SK-N-SH (cell line): Measurements from ENCODE around the gene TBL2. TPM values are rescaled to one million over a fixed set of nuclear protein-coding genes. Genes with fewer than 3 reads are reported as not detected.

Source experiments
- CTCF ChIA-PET: fragments of 300-600, 350-600 bp; formaldehyde crosslinking; extraction: SDS; loops from one replicate; lab custom pipeline; 2021; lab: Yijun Ruan, JAX
- POLR2A ChIA-PET: fragments of 350-600 bp; sonication (Branson Sonifier 250); formaldehyde crosslinking; extraction: SDS; loops from one replicate; lab custom pipeline; 2020; ENCODE audit warnings: antibody characterized with exemption, inconsistent platforms; lab: Yijun Ruan, JAX
- DNase-seq: peaks from one replicate; pipeline ENCODE4 v3.0.0; 2012
- H2AFZ ChIP-seq: fragments of 200-600 bp; sonication (generic); 2 replicates; pipeline ENCODE4 v1.8.1; 2016; ENCODE audit warnings: antibody characterized with exemption, mild to moderate bottlenecking, low read depth
- H3F3A ChIP-seq: fragments of 200-600 bp; sonication (generic); replicated peaks from 2 replicates; pipeline ENCODE3; 2016; ENCODE audit warnings: antibody characterized with exemption, mild to moderate bottlenecking; ENCODE audit not compliant: insufficient read depth
- H3K27ac ChIP-seq, 2 experiments: fragments of 200-500 bp in 1 of 2; fragments of 200-600 bp in 1 of 2; sonication (Bioruptor generic) in 1 of 2; sonication (generic), shearing (Covaris generic) in 1 of 2; 2 replicates each; pipeline versions ENCODE4 v1.5.1 to v1.6.1; 2014 to 2016; ENCODE audit warnings: low read depth in 2 of 2, inconsistent platforms in 1 of 2, low read length in 1 of 2, mild to moderate bottlenecking in 1 of 2, mixed read lengths in 1 of 2
- H3K27me3 ChIP-seq: fragments of 200-600 bp; sonication (generic), shearing (Covaris generic); 2 replicates; pipeline ENCODE4 v1.6.1; 2016; ENCODE audit warnings: mixed run types; ENCODE audit not compliant: insufficient read depth
- H3K36me3 ChIP-seq, 2 experiments: fragments of 200-500 bp in 1 of 2; fragments of 200-600 bp in 1 of 2; sonication (Bioruptor generic) in 1 of 2; sonication (generic) in 1 of 2; replicated peaks in 1 of 2; 2 replicates each; pipeline versions ENCODE3 to v1.5.1; 2014 to 2016; ENCODE audit warnings: low read length in 1 of 2, mild to moderate bottlenecking in 1 of 2; ENCODE audit not compliant: insufficient read depth in 2 of 2, control insufficient read depth in 1 of 2
- H3K4me1 ChIP-seq, 2 experiments: fragments of 200-500 bp in 1 of 2; fragments of 200-600 bp in 1 of 2; sonication (Bioruptor generic) in 1 of 2; sonication (generic), shearing (Covaris generic) in 1 of 2; 2 replicates each; pipeline versions ENCODE4 v1.5.1 to v1.6.1; 2014 to 2016; ENCODE audit warnings: low read depth in 1 of 2, low read length in 1 of 2, mixed run types in 1 of 2; ENCODE audit not compliant: insufficient read depth in 2 of 2, control insufficient read depth in 1 of 2
- H3K4me2 ChIP-seq: fragments of 200-600 bp; sonication (generic), shearing (Covaris generic); 2 replicates; pipeline ENCODE4 v1.6.1; 2017; ENCODE audit warnings: mixed run types
- H3K4me3 ChIP-seq, 2 experiments: fragments of 200-500 bp in 1 of 2; fragments of 200-600 bp in 1 of 2; sonication (Bioruptor generic) in 1 of 2; sonication (generic), shearing (Covaris generic) in 1 of 2; 2 replicates each; pipeline versions ENCODE4 v1.5.1 to v1.8.1; 2014 to 2016; ENCODE audit warnings: low read depth in 2 of 2, inconsistent platforms in 1 of 2, low read length in 1 of 2, mild to moderate bottlenecking in 1 of 2, mixed read lengths in 1 of 2, moderate library complexity in 1 of 2
- H3K79me2 ChIP-seq: fragments of 200-600 bp; sonication (generic); 2 replicates; pipeline ENCODE4 v1.8.1; 2017; ENCODE audit warnings: mild to moderate bottlenecking; ENCODE audit not compliant: insufficient read depth
- H3K9ac ChIP-seq: fragments of 200-600 bp; sonication (generic); 2 replicates; pipeline ENCODE4 v1.6.1; 2017; ENCODE audit warnings: mixed run types
- H3K9me2 ChIP-seq: fragments of 200-600 bp; sonication (generic); 2 replicates; pipeline ENCODE4 v1.6.1; 2017; ENCODE audit warnings: mixed run types
- H3K9me3 ChIP-seq: fragments of 200-600 bp; sonication (generic); 2 replicates; pipeline ENCODE4 v1.6.1; 2017; ENCODE audit warnings: mixed run types, mild to moderate bottlenecking, moderate library complexity
- H4K20me1 ChIP-seq: fragments of 200-600 bp; sonication (generic); 2 replicates; pipeline ENCODE4 v1.6.1; 2017; ENCODE audit warnings: mild to moderate bottlenecking, mixed run types; ENCODE audit not compliant: insufficient read depth
- EP300 ChIP-seq, 2 experiments: IDR thresholded peaks; 2 replicates each; pipeline versions ENCODE4 v1.4.0 to v1.6.1; 2012; ENCODE audit warnings: borderline replicate concordance in 1 of 2, low read depth in 1 of 2, low read length in 1 of 2
- EZH2phosphoT487 ChIP-seq: fragments of 200-600 bp; sonication (generic); IDR thresholded peaks from 2 replicates; pipeline ENCODE4 v1.6.1; 2017; ENCODE audit warnings: low read depth, mixed run types, mild to moderate bottlenecking, antibody characterized with exemption, moderate library complexity, borderline replicate concordance
- FOSL2 ChIP-seq: IDR thresholded peaks from 2 replicates; pipeline ENCODE4 v1.4.0; 2012; ENCODE audit warnings: low read depth, mild to moderate bottlenecking, moderate library complexity, borderline replicate concordance
- GATA2 ChIP-seq: sonication (generic); formaldehyde crosslinking; IDR thresholded peaks from 2 replicates; pipeline ENCODE4 v1.5.0; 2020; ENCODE audit warnings: mild to moderate bottlenecking, missing genetic modification reagents
- JUND ChIP-seq: IDR thresholded peaks from 2 replicates; pipeline ENCODE4 v1.4.0; 2012
- MAX ChIP-seq: IDR thresholded peaks from 2 replicates; pipeline ENCODE4 v1.4.0; 2012; ENCODE audit warnings: low read depth
- MXI1 ChIP-seq: IDR thresholded peaks from 2 replicates; pipeline ENCODE4 v1.6.1; 2012; ENCODE audit warnings: mild to moderate bottlenecking, low read depth, low read length, improper control_type of control experiment
- RXRA ChIP-seq: IDR thresholded peaks from 2 replicates; pipeline ENCODE4 v1.4.0; 2012; ENCODE audit warnings: low read depth, mild to moderate bottlenecking, borderline replicate concordance
- SIN3A ChIP-seq: IDR thresholded peaks from 2 replicates; pipeline ENCODE4 v1.6.1; 2012; ENCODE audit warnings: low read depth, mild to moderate bottlenecking, low read length, moderate library complexity, borderline replicate concordance
- SMC3 ChIP-seq: IDR thresholded peaks from 2 replicates; pipeline ENCODE4 v1.6.1; 2012; ENCODE audit warnings: low read depth, low read length, improper control_type of control experiment
- TEAD4 ChIP-seq: IDR thresholded peaks from 2 replicates; pipeline ENCODE4 v1.4.0; 2012; ENCODE audit warnings: mild to moderate bottlenecking, borderline replicate concordance; ENCODE audit not compliant: insufficient read depth
- whole genome bisulfite sequencing: methylation state at CpG from one replicate; pipeline ENCODE4 v1.1.6; 2017; ENCODE audit warnings: low lambda C conversion rate; 5-methylcytosine and 5-hydroxymethylcytosine counted together
- polyA plus RNA-seq, 3 experiments: library from polyadenylated mRNA; depleted of rRNA; stranded (reverse); fragments of >200 nt; gene quantifications; 2 replicates each; pipeline ENCODE4 v1.2.3, GENCODE V29; 2012

TBL2 gene
- polyA plus RNA-seq, 1 of the 3 experiments (the other 2 are of a cell fraction): 63.6 TPM

DNA sequence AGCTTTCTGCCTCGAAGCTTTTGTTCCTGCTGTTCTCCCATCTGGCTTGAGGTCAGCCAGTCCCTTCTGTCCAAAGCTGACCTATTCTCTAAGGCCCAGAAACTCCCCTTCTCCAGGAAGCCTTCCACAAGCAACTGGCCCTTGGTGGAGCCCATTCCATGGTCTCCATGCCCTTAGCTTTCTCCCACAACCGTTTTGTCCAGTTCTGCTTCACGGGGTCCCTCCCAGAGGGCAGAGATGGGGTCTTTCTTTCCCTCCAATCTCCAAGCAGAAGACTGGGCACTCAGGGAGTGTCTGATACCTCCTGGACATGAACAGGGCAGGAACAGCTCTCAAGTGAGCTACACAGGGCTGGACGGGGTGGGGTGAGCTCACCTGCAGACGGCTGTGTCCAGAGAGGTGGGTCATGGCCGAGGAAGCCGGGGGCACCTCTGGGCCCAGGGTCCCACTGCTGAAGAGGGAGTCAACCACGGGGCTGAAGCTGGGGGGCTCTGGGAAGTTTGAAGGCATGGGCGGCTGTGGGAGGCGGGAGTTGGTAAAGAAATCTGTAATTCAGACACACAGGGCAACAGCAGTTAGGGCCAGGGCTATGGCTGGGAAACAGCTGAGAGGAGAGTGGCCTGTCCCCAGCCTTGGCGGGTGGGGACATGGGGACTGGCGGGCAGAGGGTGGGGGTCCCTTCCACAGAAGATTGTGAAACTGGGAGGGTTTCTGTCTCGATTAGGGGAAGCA lies 20.9 kb upstream of the TBL2 start:
- Histone ChIP-seq H2AFZ (no peak overlapping the region), H3K79me2 (no peaks in the 10 kb centered on the region), H3K4me1 (no peaks in the 10 kb centered on the region), H3K9me3 (no peaks in the 10 kb centered on the region), H3K9ac (no peak overlapping the region), H3K27me3 (peaks cover 7% of the 10 kb centered on the region; the same call in 1 of the 2 replicates), H3F3A (no peaks in the 10 kb centered on the region), H4K20me1 (no peaks in the 10 kb centered on the region), H3K9me2 (no peaks in the 10 kb centered on the region), H3K4me2 (no peak overlapping the region), H3K4me3 (no peak overlapping the region), H3K36me3 (no peaks in the 10 kb centered on the region), H3K27ac (no peak overlapping the region)
- ChIA-PET POLR2A (no interaction called here), CTCF (interaction anchor here (1.2 to 16.3 kb wide), 5 partner anchors 8 to 136 kb away, joined by 3 to 326 read pairs (median 12); partner anchors contain the start of genes STX1A, TBL2 and VPS37D)
- WGBS: 60% methylated on average over 13 of the region's 13 CpGs
- no peak for DNase-seq
- TF ChIP-seq TEAD4 (no peak), MXI1 (no peak), JUND (no peak), SIN3A (no peak), SMC3 (no peak)

- DNase-seq: no peak
- H3K4me1 ChIP-seq: no peaks in the 10 kb centered on the region
- peaks cover 7% of the 10 kb centered on the region; the same call in 1 of the 2 replicates for H3K27me3 ChIP-seq
- H3K27ac ChIP-seq: no peak overlapping the region
- no peak overlapping the region for H3K4me2 ChIP-seq
- TF ChIP-seq FOSL2 (no peak), MAX (no peak), RXRA (no peak), JUND (no peak), EZH2phosphoT487 (no peak), TEAD4 (no peak), EP300 (IDR thresholded peaks at IDR 0.05; ENCODE audit: borderline replicate concordance in 1 of 2, low read depth in 1 of 2, low read length in 1 of 2) (no peak), GATA2 (CRISPR knock-in tag) (no peak)
- H2AFZ ChIP-seq: no peak overlapping the region
- 76% methylated on average over 5 of the region's 5 CpGs for WGBS
- H4K20me1 ChIP-seq: no peaks in the 10 kb centered on the region
- H3K79me2 ChIP-seq: no peaks in the 10 kb centered on the region
- H3F3A ChIP-seq: no peaks in the 10 kb centered on the region
- POLR2A ChIA-PET: no interaction called here
- no peaks in the 10 kb centered on the region for H3K36me3 ChIP-seq
- no peak overlapping the region for H3K4me3 ChIP-seq
- no peak overlapping the region for H3K9ac ChIP-seq
- CTCF ChIA-PET: interaction anchor here (1.2 to 8.3 kb wide), 4 partner anchors 9 to 137 kb away, joined by 3 to 82 read pairs (median 8); partner anchors contain the start of gene TBL2
- H3K9me3 ChIP-seq: no peaks in the 10 kb centered on the region
- no peaks in the 10 kb centered on the region for H3K9me2 ChIP-seq
Observed at GRCh38 chr7:73597978-73598782, 19.8 kb upstream of the TBL2 start.
